ENCODE data around the gene ARPC3.

- TF ChIP-seq GATA2 (CRISPR knock-in tag; IDR thresholded peaks at IDR 0.05) (no peak), PHF20 (IDR thresholded peaks at IDR 0.05; ENCODE audit: partially characterized antibody) (no peak), ZNF699 (CRISPR knock-in tag; IDR thresholded peaks at IDR 0.05; ENCODE audit: insufficient replicate concordance) (no peak), IRF2 (CRISPR knock-in tag; IDR thresholded peaks at IDR 0.05) (no peak), ETV5 (CRISPR knock-in tag; IDR thresholded peaks at IDR 0.05; ENCODE audit: low read depth) (no peak)
Observed at GRCh38 chr12:110466791-110467190, 16.7 kb upstream of the ARPC3 start.
